T-helper 2 cell treated with Interferon-gamma antibody and Interleukin-4, amounts not matched to agents 100 ng/mL and 5 ng/mL, for 36 hours (primary cell): ENCODE data around the gene KDF1. TPM values are rescaled to one million over a fixed set of nuclear protein-coding genes. Genes with fewer than 3 reads are reported as not detected.

Experiments used
- intact Hi-C: fragments of 100-400 bp; cut with micrococcal nuclease; formaldehyde crosslinking; loops from one replicate; pipeline ENCODE4 v1.15.1; 2023
- total RNA-seq: library from RNA; stranded (reverse); gene quantifications from 2 replicates; pipeline ENCODE4 v1.2.3, GENCODE V29; 2022

KDF1 gene
- total RNA-seq, 1 donor from 2014 or later: not detected

DNA sequence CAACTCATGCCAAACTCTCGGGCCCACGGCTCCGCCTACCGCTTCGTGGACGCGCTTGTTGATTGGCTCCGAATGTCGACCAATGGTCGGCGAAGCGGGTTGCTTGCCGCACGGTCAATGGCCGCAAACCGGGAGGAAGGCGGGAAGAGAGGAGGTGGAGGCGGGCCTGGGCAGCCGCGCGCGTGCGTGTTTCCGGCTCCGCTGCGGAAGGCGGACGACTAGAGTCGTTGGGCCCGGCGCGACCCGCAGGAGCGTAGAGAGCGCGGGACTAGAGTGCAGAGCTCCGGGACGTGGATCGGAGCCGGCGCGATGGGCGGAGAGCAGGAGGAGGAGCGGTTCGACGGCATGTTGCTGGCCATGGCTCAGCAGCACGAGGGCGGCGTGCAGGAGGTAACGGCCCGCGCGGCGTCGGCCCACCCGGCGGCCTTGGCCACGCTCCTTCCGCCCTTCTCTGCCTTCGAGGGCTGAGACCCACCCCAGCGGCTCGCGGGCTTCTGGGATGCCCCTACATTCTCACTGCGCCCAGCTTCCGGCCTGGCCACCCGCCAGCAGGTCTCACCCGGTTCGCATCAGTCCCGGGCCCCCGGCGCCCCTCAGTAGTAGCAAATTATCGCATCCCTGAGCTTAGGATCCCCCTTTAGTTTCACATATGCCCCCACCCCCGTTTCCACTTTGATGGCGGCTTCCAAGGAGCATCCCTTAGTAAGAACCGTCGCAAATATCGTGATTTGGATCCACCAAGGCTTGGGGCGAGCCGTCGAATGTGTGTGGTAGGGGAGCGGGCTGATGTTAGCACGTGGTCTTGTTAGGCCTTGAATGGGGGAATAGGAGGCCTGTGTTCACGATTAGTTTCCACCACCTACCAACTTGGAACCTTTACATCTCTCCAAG is 38.5 kb downstream of the KDF1 start, which contains the start of gene NUDC:
Gene NUDC, plus strand, starts transcription at position 204 of the 891 bp plus-strand sequence. Its CDS starts 106 bp downstream, at position 310.
- intact Hi-C loops: loop anchor here (1.0 kb wide), 2 partner anchors 21 to 56 kb away; partner anchors contain the start of gene GPATCH3

DNA sequence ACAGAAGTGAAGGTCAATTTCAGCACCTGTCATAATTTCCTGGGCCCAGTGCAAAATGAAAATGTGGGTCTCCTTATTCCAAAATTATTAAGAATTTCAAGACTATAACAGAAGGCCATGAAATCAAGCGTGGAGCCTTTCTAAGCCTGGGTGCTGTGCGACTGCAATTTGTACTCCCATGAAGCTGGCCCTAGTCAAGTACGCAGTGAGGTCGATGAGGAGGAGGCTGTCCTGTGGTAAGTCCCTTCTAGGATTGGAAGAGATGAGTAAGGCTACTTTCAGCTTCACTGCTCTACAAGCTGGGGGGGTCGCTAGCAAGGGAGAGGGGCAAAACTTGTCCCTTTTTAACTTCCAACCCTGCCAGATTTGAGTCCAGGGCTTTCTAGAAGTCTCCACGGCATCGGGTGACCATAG is 39.1 kb downstream of the KDF1 start:
- intact Hi-C loops: loop anchor here (1.0 kb wide), 2 partner anchors 21 to 56 kb away; partner anchors contain the start of gene GPATCH3

DNA sequence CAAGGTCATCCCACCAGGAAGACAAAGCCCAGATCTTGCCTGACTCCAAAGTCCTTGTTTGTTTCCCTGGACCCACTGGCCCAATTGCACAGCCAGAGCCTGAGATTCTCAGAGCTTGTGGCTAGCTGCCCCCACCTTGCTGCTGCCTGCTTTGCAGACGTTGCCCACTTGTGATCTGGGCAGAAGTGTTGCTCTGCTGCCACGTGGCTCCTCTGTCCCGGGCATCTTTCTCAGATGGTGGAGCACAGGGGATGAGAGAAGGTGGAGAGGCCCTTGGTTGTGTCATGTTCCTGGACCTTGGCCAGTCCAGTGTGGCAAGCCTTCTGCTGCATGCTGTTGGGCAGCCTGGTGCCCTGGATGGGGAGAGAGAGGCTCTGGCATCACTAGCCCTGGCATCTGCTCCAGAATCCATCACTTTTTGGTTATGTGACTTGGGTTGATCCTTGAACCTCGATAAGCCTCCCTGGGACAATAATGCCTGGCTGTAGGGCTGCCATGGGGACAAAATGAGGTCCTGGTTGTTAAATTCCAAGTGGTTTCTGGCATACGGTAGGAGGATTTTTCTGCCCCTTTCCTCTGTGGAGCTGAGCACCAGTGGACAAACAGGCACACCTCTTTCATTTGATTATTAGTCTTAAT is 44.9 kb downstream of the KDF1 start:
- intact Hi-C loops: no loop called here

DNA sequence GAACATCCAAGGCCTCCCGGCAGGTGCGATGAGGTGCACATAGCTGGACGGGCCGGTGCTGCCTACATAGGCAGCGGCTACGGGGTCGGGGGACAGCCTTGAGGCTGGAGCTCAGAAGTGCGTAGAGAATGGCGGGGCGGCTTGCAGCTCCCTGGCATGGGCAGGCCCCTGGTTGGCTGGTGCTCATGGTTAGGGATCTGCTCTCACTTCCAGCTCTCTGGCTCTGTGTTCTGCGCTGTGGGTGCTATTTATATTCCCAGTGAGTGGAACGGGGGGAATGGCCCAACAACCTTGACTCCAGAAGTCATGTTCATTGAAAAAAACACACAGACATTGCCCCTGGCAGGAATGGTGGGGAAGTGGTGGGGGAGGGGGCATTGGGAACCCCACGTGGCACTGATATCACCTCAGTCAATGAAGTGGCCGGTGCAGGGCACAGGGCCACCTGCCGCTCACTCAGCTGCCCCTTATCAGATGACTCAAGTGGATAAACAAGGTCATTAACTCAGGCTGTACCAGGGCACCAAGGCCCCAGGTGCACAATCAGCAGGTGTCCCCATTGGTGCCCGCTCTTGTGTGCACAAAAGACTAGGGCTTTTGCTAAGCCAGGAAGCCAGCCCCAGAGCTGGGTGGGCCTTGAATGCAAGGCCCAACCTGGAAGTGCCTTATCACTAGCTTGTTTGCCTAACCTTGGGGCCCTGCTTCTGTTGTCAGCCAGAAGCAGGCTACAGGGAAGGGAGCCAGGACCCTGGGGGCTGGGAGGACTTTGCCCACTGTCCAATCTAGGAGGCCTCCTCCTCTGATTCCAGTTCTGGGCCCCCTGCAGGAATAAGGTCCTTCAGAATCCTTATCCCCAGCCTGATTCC is 46.3 kb downstream of the KDF1 start, which contains the start of gene NR0B2:
Gene NR0B2, minus strand, starts transcription at position 222 of the 866 bp plus-strand sequence. Its CDS starts 35 bp downstream, at position 187.
- intact Hi-C loops: no loop called here

- intact Hi-C loops: no loop called here
Observed at GRCh38 chr1:26913389-26913753, 46.9 kb downstream of the KDF1 start.

GRCh38 chr1:26912147-26912490 is 48.1 kb downstream of the KDF1 start:
- intact Hi-C loops: no loop called here

- intact Hi-C loops: no loop called here
Observed at GRCh38 chr1:26911399-26912146, 48.7 kb downstream of the KDF1 start.

- intact Hi-C loops: no loop called here
Observed at GRCh38 chr1:26910343-26911160, 49.7 kb downstream of the KDF1 start.

DNA sequence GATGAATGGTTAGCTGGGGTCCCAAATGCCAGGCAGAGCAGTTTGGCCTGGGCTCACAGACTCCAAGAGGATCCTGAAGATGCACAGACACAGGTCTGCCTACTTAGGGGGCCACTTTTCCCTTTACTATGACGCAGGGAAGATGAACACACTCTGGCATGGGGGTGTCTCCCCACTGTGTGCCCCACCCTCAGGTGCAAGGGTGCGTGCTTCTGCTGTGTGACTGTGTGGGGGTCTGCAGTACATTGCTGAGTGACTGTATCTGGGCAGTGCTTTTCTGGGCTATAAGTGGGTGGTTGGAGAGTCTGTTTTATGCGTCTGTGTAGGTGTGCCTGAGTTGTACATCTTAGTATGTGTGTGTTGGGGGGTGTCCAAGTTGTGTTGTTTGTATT is 50.3 kb downstream of the KDF1 start:
- intact Hi-C loops: no loop called here

DNA sequence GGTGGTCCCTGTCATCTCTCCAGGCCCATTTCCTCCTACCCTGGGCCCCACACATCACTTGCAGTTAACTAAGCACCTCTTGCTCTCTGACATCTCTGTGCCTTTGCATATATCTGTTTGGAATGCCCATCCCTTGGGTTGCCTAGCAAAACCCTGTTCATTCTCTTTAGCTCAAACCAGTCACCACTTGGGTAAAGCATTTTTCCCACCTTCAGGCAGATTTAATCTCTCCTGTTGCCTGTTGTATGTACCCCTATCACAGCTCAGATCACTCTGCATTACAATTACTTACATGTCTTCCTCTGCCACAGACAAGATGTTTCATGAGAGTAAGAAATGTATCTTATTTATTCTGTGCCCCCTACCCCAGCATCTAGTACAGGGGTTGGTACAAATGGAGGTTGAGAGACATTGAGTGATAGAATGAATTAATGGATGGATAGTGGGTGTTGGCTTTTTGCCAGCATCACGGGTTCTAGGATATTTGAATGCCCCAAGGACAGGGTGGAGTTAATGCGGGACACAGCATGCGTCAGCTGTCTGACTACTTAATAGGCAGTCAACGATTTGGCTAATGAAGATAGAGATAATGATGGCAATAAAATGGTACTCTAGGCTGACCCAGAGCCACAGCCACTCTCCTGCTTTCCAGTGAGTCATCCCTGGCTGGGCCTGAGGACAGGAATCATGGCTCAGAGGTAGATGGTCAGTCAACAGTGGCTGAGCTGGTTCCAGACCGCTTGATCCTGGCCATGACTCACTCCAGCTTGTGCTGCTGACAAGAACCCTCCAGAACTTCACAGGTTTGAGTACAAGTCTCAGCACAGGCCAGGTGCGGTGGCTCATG is 53.0 kb downstream of the KDF1 start:
- intact Hi-C loops: no loop called here

DNA sequence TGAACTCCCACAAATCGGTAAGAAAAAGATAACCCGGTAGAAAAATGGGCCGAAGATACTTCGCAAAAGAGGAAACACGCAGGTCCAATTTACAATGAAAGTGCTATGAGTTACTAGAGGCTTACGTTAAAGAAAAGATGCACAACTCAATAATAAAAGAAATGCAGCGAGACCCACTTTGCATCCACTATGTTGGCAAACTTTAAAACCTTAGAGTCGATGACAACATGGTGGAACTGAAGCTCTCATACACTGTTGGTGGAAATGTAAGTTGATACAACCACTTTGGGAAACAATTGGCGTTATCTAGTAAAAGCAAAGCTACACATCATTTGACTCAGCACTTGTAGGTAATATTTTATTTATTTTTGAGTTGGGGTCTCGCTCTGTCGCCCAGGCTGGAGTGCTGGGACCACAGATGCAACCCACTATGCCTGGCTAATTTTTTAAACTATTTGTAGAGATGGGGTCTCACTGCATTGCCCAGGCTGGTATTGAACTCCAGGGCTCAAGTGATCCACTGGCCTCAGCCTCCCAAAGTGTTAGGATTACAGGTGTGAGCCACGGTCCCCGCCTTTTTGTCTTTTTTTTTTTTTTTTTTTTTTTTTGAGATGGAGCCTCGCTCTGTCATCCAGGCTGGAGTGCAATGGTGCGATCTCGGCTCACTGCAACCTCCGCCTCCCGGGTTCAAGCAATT is 59.3 kb downstream of the KDF1 start:
- intact Hi-C loops: loop anchor here (1.0 to 2.0 kb wide), 2 partner anchors 20 to 36 kb away; partner anchors contain the start of gene NUDC

DNA sequence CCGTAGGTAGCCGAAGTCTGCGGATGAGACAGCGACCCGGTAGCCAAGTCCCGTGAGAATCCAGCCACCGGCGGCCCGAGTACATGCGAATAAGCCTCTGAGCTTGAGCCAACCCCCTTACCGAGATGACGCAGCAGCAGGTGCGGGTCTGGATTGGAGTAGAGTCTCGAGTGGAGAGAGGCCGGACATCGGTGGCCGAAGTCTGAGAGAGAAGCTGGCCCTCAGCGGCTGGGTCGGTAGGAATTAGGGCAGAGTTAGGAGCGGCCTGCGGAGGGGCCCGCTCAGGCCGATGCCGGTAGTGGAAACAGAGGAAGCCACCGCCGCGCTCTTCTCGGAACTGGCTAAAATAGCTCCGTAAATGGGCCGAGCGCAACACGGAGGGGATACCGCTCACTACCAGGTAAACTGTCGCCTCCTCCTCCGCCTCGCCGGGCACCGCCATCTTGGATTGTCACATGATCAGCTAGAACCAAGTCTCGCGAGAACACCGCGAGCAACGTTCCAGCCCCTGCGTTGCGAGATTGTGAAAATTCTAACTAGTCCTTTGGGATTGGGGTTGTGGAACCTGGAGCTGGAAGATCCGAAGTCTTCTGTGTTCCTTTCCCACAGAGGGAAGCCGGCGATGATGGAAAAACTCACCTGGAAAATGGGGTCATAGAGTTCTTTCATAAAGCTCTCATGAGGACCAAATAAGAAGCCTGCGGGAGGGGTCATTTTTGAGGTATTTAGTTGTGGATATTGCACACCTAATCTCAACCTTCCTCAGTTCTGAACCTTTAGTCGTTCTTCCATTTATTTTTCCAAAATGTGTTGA is 60.1 kb downstream of the KDF1 start, which contains the start of gene GPATCH3:
Gene GPATCH3, minus strand, starts transcription at position 467 of the 814 bp plus-strand sequence. Its CDS starts 25 bp downstream, at position 442.
- intact Hi-C loops: loop anchor here (1.0 to 2.0 kb wide), 2 partner anchors 21 to 35 kb away; partner anchors contain the start of gene NUDC

Other genes with a start within 250 kb of the KDF1 start
- gene PIGV, start 172.5 kb downstream of the KDF1 start, total RNA-seq: 16.1 and 17.0 TPM in 2 replicates
- 47.1 and 52.5 TPM in 2 replicates for gene ZDHHC18, start 133.8 kb downstream of the KDF1 start, total RNA-seq
- gene SFN, start 97.3 kb downstream of the KDF1 start, total RNA-seq: 1.1 and 1.5 TPM in 2 replicates
- 33.1 and 36.4 TPM in 2 replicates for gene GPN2, start 70.2 kb downstream of the KDF1 start, total RNA-seq
- 13.9 and 15.8 TPM in 2 replicates for gene GPATCH3, start 60.0 kb downstream of the KDF1 start, total RNA-seq
- not detected in 2 replicates for gene NR0B2, start 46.5 kb downstream of the KDF1 start, total RNA-seq
- 88.6 and 91.4 TPM in 2 replicates for gene NUDC, start 38.7 kb downstream of the KDF1 start, total RNA-seq
- 0.07 and 0.11 TPM in 2 replicates for gene TRNP1, start 33.2 kb upstream of the KDF1 start, total RNA-seq
- gene TENT5B, start 52.4 kb upstream of the KDF1 start, total RNA-seq: not detected in 2 replicates
- gene SLC9A1, start 194.7 kb upstream of the KDF1 start, total RNA-seq: 24.6 and 25.4 TPM in 2 replicates